AG04449 (cell line): ENCODE data around the gene GLDC.

ENCODE experiments used
- CTCF ChIA-PET: fragments of 350-600 bp; formaldehyde crosslinking; extraction: SDS; loops from one replicate; lab custom pipeline; 2021; ENCODE audit warnings: antibody characterized with exemption; lab: Yijun Ruan, JAX
- POLR2A ChIA-PET: fragments of 400-600, 350-600 bp; formaldehyde crosslinking; extraction: SDS; loops from one replicate; lab custom pipeline; 2020; ENCODE audit warnings: antibody characterized with exemption, inconsistent platforms; lab: Yijun Ruan, JAX
- DNase-seq: peaks from one replicate; pipeline ENCODE4 v3.0.0-alpha.2; 2010; ENCODE audit warnings: low read depth, low spot score
- H3K4me3 ChIP-seq: 2 replicates; pipeline ENCODE4 v1.5.1; 2011; ENCODE audit warnings: low read depth, mild to moderate bottlenecking, control low read depth, low read length
- TF ChIP-seq, protein P1 (sequence below): IDR thresholded peaks from one replicate; pipeline ENCODE4 v1.5.1; 2011; ENCODE audit warnings: mild to moderate bottlenecking, moderate library complexity, low read length, control low read depth, inconsistent platforms; ENCODE audit not compliant: insufficient read depth; ENCODE audit errors: missing control alignments

The GLDC gene

DNA sequence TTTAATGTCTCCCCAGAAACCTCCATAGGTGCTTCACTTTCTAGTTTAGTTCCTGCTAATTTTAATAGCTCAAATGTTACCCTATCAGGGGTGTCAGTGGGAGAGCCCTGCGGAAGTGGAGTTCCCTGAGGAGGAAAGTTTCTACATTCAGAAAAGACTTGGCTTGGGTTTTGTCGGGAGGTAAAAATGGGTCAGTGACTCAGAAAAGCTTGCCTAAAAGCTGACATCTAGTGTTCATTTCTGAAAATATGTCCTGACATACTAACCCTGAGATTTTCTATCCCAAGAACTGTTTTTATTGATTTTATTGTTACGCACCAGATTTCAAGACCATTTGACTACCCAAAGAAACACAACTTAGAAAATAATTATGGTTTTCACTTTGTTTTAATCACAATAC is 40.9 kb upstream of the GLDC start:
- ChIA-PET CTCF (interaction anchor here (0.6 to 1.8 kb wide), 7 partner anchors 13 to 800 kb away, joined by 3 to 5 read pairs (median 3); no protein-coding TSS in a partner anchor), POLR2A (no interaction called here)
- no peak overlapping the region for H3K4me3 ChIP-seq
- no peak for DNase-seq
- TF ChIP-seq, protein P1, sequence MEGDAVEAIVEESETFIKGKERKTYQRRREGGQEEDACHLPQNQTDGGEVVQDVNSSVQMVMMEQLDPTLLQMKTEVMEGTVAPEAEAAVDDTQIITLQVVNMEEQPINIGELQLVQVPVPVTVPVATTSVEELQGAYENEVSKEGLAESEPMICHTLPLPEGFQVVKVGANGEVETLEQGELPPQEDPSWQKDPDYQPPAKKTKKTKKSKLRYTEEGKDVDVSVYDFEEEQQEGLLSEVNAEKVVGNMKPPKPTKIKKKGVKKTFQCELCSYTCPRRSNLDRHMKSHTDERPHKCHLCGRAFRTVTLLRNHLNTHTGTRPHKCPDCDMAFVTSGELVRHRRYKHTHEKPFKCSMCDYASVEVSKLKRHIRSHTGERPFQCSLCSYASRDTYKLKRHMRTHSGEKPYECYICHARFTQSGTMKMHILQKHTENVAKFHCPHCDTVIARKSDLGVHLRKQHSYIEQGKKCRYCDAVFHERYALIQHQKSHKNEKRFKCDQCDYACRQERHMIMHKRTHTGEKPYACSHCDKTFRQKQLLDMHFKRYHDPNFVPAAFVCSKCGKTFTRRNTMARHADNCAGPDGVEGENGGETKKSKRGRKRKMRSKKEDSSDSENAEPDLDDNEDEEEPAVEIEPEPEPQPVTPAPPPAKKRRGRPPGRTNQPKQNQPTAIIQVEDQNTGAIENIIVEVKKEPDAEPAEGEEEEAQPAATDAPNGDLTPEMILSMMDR: peak; percentile 26

DNA sequence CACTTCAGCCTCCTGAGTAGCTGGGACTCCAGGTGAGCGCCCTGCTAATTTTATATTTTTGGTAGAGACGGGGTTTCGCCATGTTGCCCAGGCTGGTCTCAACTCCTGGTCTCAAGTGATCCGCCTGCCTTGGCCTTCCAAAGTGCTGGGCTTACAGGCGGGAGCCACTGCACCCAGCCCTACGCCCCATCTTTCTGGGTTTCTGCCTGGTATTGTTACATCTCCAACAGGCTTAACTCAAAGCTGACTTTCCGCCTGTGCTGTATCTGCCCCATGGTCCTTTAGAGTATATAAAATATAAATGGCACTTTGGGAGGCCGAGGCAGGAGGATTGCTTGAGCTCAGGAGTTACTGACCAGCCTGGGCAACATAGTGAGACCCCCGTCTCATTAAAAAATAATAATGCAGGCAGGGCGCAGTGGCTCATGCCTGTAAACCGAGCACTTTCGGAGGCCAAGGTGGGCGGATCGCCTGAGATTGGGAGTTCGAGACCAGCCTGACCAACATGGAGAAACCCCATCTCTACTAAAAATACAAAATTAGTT is 36.5 kb upstream of the GLDC start:
- TF ChIP-seq, protein P1: no peak
- peak overlapping the region; percentile 87 for H3K4me3 ChIP-seq
- ChIA-PET POLR2A (interaction anchor here (0.6 to 1.1 kb wide), 6 partner anchors 10 to 886 kb away, joined by 3 to 5 read pairs (median 3); no protein-coding TSS in a partner anchor), CTCF (interaction anchor here (0.8 to 1.5 kb wide), 6 partner anchors 9 to 326 kb away, joined by 3 to 7 read pairs (median 4); no protein-coding TSS in a partner anchor)
- no peak for DNase-seq

DNA sequence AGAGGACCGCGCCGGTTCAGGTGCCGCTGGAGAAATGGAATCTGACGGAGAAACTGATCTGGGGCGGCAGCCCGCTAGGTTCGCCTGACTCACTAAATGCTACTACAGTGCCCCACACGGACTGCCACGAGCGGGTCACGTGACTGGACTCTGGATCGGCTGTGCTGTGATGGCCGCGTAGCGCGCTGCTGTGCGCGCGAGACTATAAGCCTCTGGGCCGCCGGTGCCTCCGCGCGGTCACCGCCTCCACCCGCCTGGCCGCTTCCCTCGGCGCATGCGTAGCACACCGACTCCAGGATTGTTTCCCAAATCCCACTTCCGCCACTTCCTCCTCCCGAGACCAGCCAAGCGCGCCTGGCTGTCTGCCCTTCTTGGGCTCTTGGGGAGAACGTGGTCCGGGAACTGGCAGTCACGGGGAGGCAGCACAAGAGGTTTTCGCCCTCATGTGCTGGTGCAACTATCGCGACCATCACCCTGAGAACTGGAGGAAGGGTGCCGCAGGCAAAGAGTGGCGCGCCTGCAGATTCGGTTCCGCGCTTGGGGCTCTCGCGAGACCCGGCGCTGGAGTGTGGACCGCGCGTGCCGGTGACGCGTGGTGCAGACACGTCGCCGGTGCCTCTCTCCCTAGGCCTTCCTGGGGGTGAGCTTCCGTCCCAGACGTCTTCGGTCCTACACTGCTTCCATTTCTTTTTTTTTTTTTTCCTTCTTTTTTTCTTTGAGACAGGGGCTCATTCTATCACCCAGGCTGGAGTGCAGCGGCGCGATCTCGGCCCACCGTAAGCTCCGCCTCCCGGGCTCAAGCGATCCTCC is 35.8 kb upstream of the GLDC start:
- ChIA-PET CTCF (interaction anchor here (0.8 to 1.3 kb wide), 4 partner anchors 9 to 96 kb away, joined by 3 to 7 read pairs (median 3); no protein-coding TSS in a partner anchor), POLR2A (interaction anchor here (0.6 to 1.1 kb wide), 6 partner anchors 11 to 885 kb away, joined by 3 to 5 read pairs (median 3); no protein-coding TSS in a partner anchor)
- peak; percentile 55 for DNase-seq
- H3K4me3 ChIP-seq: peak overlapping the region; percentile 87
- TF ChIP-seq, protein P1: no peak

DNA sequence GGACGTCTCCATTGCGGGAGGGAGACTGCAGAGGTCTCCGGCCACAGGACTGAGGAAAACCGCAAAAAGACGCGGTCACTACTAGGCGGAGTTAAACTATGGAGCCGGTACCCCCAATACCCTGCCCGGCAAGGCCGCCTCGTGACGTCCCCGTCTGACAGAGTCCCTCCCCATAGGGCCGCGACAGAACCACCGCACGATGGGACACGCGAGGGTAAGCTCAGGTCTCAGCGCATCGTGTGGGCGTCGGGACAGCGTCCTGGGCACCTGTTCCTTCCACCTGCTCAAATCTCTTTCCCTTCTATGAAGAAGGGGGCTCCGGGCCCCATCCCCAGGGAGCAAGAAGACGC is 35.2 kb upstream of the GLDC start:
- CTCF ChIA-PET: no interaction called here

DNA sequence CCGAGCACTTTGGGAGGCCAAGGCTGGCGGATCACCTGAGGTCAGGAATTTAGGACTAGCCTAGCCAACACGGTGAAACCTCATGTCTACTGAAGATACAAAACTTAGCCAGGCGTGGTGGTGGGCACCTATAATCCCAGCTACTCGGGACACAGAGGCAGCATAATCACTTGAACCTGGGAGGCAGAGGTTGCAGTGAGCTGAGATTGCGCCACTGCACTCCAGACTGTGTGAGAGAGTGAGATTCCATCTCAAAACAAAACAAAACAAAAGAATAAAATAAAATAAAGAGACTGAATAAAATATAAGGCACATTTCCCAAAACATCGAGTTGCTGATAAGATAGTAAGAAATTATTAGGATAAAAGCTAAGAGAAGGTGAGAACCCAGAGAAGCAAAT is 32.3 kb upstream of the GLDC start:
- TF ChIP-seq, protein P1: no peak
- ChIA-PET CTCF (interaction anchor here (0.7 to 2.3 kb wide), 4 partner anchors 9 to 110 kb away, joined by 3 to 13 read pairs (median 4); no protein-coding TSS in a partner anchor), POLR2A (no interaction called here)
- no peak for DNase-seq
- H3K4me3 ChIP-seq: no peak overlapping the region

More for the DNA sequence above, 35.2 kb upstream of the GLDC start:
- POLR2A ChIA-PET: no interaction called here
- DNase-seq: no peak
- H3K4me3 ChIP-seq: peak overlapping the region; percentile 87
- TF ChIP-seq, protein P1: no peak
